Naive thymus-derived CD8-positive, alpha-beta T cell (primary cell): ENCODE measurements around the gene PRPF19. TPM values are rescaled to one million over a fixed set of nuclear protein-coding genes. Genes with fewer than 3 reads are reported as not detected.
A peak's percentile ranks its signal among the peaks of the same experiment; 100 is the strongest.

Experiments used
- ATAC-seq, 2 donors: fragments of 150-1000 bp; cut with Tn5 transposase in 1 of 2; sonication (Bioruptor Pico), chemical (Tn5 transposase) in 1 of 2; 1 replicate in 1 of 2; 2 replicates in 1 of 2; pipeline ENCODE4 v1.10.0; 2021; ENCODE audit warnings: mild to moderate bottlenecking in 2 of 2, moderate library complexity in 2 of 2
- POLR2A ChIA-PET: fragments of 350-600 bp; sonication (Branson Sonifier 250); formaldehyde crosslinking; loops from one replicate; lab custom pipeline; 2021; ENCODE audit warnings: antibody characterized with exemption; lab: Charles Lee
- DNase-seq, 10 donors: peaks; one replicate each; pipeline versions ENCODE4 v3.0.0 to v3.0.0-alpha.2; 2020 to 2022
- H3K27ac Mint-ChIP-seq, 10 donors: one replicate each; pipeline ENCODE4 v1.8.0; 2020 to 2022; ENCODE audit warnings: mild to moderate bottlenecking in 10 of 10, mixed read lengths in 10 of 10, moderate library complexity in 4 of 10, inconsistent platforms in 1 of 10
- H3K27me3 Mint-ChIP-seq, 5 donors: one replicate each; pipeline ENCODE4 v1.8.0; 2021 to 2022; ENCODE audit warnings: mixed read lengths in 5 of 5
- H3K36me3 Mint-ChIP-seq, 3 donors: one replicate each; pipeline ENCODE4 v1.8.0; 2020 to 2022; ENCODE audit warnings: mixed read lengths in 3 of 3, mild to moderate bottlenecking in 2 of 3, inconsistent platforms in 1 of 3
- H3K4me1 Mint-ChIP-seq, 4 donors: one replicate each; pipeline ENCODE4 v1.8.0; 2021 to 2022; ENCODE audit warnings: mixed read lengths in 4 of 4
- H3K4me3 Mint-ChIP-seq, 10 donors: one replicate each; pipeline ENCODE4 v1.8.0; 2020 to 2022; ENCODE audit warnings: mild to moderate bottlenecking in 10 of 10, mixed read lengths in 10 of 10, moderate library complexity in 6 of 10, inconsistent platforms in 1 of 10
- H3K9me3 Mint-ChIP-seq, 9 donors: one replicate each; pipeline ENCODE4 v1.8.0; 2020 to 2022; ENCODE audit warnings: mixed read lengths in 9 of 9, mild to moderate bottlenecking in 3 of 9, inconsistent platforms in 1 of 9, moderate library complexity in 1 of 9
- polyA plus RNA-seq, 3 donors: library from polyadenylated mRNA; unstranded; fragments of 300-500 nt; fragmentation: Illumina TruSeq; gene quantifications; one replicate each; pipeline ENCODE4 v1.2.3, GENCODE V29; 2021
- total RNA-seq, 8 experiments: library from RNA in 2 of 8; stranded (reverse) in 2 of 8; gene quantifications; one replicate each; pipeline ENCODE4 v1.2.3 and lab custom pipeline; 2021 to 2026

The PRPF19 gene
- total and polyA plus RNA-seq, 5 experiments from 2014 or later = 14.2 to 98.8 (median 19.5) TPM

DNA sequence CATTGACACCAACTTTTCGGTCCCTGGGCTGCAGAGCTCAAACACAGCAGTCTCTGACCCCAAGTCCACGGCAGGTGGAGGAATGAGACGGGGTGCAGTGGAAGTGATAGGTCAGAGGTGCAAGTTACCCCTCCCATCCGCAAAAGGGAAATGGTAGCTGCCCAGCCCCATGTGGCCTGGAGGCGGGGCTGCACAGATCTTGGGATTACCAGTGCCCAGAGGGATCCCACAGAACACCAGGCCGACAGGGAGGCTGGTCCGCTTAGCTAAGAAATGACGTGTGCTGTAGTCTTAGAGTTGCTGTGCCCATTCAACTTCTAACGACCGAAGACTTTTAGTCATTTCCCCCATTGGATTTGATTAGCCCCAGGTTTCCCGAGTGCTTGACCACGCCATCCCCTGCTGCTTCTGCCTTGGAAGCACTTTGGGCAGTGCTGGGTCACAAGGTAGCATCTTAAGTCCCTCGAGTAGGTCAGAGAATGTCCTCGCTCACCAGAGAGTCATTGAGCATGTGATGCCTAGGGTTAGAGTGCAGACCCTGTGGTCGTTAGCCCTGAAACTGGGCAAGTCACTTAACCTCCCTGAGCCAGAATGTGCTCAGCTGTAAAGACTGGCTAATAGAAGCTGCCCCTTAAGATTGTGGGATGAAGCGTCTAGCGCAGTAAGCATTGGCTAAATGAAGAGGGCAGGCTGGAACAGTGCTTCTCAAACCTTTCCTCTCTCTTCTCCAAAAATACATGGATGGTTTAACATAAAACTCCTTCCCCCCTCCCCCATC is 54.9 kb downstream of the PRPF19 start:
- no peak for ATAC-seq
- Mint-ChIP-seq H3K36me3 (peaks cover 0 to 53% (median 20%) of the 10 kb centered on the region in 3 donors), H3K4me1 (peaks cover 7 to 25% (median 17%) of the 10 kb centered on the region in 4 donors), H3K27ac (peak overlapping the region in 2 of 10 donors; percentile 33 to 61), H3K9me3 (no peaks in the 10 kb centered on the region), H3K27me3 (no peaks in the 10 kb centered on the region), H3K4me3 (no peak overlapping the region)
- DNase-seq = no peak
- POLR2A ChIA-PET = interaction anchor here (0.5 to 1.1 kb wide), 3 partner anchors 20 to 60 kb away, joined by 3 read pairs; no protein-coding TSS in a partner anchor

DNA sequence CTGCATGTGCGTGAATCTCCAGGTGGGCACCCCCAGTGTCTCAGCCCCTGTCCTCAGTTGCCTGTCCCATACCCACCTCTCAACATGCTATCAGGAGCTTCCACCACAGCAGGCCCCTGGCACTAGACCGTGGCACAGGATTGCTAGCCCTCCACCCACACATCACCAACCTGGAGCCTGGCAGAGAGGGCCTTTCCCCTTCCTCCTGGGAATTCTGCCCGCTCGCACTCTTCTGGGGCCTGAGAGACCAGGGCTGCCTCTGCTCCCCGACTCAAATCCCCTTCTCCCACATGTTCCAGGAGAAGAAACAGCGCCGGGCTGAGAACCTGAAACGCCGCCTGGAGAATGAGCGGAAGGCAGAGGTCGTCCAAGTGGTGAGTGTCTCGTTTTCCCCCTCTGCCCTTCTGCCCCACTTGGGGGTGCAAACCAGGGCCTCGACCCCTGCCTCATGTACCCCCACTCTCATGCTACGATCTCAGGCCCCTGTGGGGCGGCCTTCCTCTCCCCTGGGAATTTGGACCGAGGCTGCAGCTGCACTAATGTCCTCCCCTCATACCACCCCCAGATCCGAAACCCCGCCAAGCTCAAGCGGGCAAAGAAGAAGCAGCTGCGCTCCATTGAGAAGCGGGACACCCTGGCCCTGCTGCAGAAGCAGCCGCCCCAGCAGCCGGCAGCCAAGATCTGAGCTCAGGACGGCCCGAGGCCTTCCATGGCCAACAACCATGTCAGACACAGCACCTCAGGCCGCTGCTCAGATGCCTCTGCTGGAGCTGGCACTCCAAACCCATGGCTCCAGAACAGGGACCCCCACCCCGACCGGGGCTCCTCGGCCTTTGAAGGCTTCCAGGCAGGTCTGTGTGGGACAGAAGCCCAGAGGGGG is 56.5 kb downstream of the PRPF19 start:
- Mint-ChIP-seq H3K27ac (no peak overlapping the region), H3K4me3 (no peak overlapping the region), H3K36me3 (peaks cover 0 to 63% (median 21%) of the 10 kb centered on the region in 3 donors), H3K27me3 (no peaks in the 10 kb centered on the region), H3K4me1 (peaks cover 6 to 15% (median 11%) of the 10 kb centered on the region in 4 donors), H3K9me3 (no peaks in the 10 kb centered on the region)
- no peak for ATAC-seq
- POLR2A ChIA-PET = no interaction called here
- no peak for DNase-seq

DNA sequence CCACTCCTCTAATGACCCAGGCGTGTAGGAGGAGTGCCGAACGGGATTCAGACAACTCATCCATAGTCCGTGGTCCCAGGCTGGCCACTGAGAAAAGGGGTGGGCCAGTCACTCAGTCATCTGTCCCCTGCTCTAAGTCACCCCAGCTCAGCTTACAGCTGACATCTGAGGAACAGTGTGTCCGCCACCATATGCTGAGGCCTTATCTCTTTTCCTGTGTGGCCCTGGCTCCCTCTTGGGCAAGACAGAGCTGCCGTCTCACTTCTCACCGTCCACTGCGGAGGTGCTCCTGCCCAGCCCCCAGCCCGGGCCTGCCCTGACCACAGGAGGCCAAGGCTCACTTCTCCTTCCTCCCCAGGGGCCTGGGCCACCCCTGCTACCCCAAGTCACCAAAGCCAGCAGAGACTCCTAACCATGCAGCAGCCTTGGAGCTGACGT is 57.7 kb downstream of the PRPF19 start:
- Mint-ChIP-seq H3K27me3 (no peaks in the 10 kb centered on the region), H3K27ac (no peak overlapping the region), H3K9me3 (no peaks in the 10 kb centered on the region), H3K36me3 (peaks cover 0 to 63% (median 23%) of the 10 kb centered on the region in 3 donors), H3K4me1 (peaks cover 15 to 26% (median 20%) of the 10 kb centered on the region in 4 donors), H3K4me3 (no peak overlapping the region)
- POLR2A ChIA-PET = no interaction called here
- DNase-seq (no peak), ATAC-seq (no peak)

DNA sequence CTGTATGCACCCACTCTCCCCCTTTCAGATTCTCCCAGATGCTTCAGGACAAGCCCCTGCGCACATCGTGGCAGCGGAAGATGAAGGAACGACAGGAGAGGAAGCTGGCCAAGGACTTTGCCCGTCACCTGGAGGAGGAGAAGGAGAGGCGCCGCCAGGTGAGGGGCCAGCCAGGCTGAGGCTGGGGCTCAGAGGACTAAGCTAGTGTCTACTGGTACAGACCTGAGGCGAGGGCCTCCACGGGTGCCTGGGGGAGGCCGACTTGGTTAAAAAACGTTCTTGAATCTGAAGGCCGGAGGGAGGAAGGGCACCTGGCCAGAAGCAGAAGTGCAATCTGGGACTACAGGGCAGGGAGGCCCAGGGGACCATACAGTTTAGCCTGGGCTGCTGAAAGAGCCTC is 58.5 kb downstream of the PRPF19 start:
- DNase-seq = no peak
- Mint-ChIP-seq H3K27me3 (no peaks in the 10 kb centered on the region), H3K27ac (no peak overlapping the region), H3K36me3 (peaks cover 0 to 63% (median 23%) of the 10 kb centered on the region in 3 donors), H3K9me3 (no peaks in the 10 kb centered on the region), H3K4me3 (no peak overlapping the region), H3K4me1 (peaks cover 22 to 34% (median 28%) of the 10 kb centered on the region in 4 donors)
- no peak for ATAC-seq
- POLR2A ChIA-PET = interaction anchor here (1.2 kb wide), 1 partner anchor 20 kb away, joined by 3 read pairs; no protein-coding TSS in a partner anchor

DNA sequence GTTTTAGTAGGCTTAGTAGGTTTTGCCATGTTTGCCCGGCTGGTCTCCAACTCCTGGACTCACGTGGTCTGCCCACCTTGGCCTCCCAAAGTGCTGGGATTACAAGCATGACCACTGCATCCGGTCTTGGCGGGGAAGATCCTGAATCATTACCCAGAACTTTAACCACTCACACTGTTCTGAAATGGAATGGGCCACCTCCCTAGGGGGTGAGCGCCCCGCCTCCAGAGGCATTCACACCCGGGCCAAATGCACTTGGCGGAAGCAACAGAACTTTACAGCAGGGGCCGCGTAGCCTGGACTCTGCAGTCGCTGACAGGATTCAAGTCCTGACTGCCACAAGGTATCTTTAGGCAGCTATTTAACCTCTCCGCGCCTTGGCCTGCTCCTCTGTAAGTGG is 59.1 kb downstream of the PRPF19 start:
- no peak overlapping the region for H3K27ac Mint-ChIP-seq
- peaks cover 0 to 63% (median 23%) of the 10 kb centered on the region in 3 donors for H3K36me3 Mint-ChIP-seq
- POLR2A ChIA-PET = interaction anchor here (1.2 kb wide), 1 partner anchor 21 kb away, joined by 3 read pairs; no protein-coding TSS in a partner anchor
- ATAC-seq (no peak), DNase-seq (no peak)
- no peaks in the 10 kb centered on the region for H3K9me3 Mint-ChIP-seq
- H3K4me3 Mint-ChIP-seq = no peak overlapping the region
- no peaks in the 10 kb centered on the region for H3K27me3 Mint-ChIP-seq
- H3K4me1 Mint-ChIP-seq = peaks cover 22 to 41% (median 33%) of the 10 kb centered on the region in 4 donors

DNA sequence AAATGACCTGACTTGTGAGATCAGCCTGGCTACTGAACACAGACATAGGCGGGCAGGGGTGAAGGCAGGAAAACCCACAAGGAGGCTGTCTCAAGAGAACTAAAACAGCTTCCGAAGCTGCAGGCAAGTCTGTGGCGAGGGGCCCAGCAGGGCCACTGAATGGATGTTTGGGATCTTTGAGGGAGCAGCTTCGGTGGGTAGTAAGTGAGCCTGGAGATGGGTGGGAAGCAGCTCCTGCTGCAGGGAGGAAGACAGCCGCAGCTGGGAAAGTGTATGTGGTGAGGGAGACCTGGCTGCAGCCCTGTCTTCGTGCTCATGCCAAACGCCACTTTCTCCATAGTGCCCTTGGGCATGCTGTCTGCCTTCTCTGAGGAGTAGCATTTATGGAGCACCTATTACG is 61.0 kb downstream of the PRPF19 start:
- DNase-seq (no peak), ATAC-seq (no peak)
- Mint-ChIP-seq H3K27ac (peak overlapping the region in 6 of 10 donors; percentile 60 to 82 (median 72)), H3K4me1 (peaks cover 32 to 52% (median 44%) of the 10 kb centered on the region in 4 donors), H3K4me3 (peak overlapping the region in 9 of 10 donors; percentile 0 to 94 (median 71)), H3K9me3 (no peaks in the 10 kb centered on the region), H3K36me3 (peaks cover 0 to 45% (median 7%) of the 10 kb centered on the region in 3 donors), H3K27me3 (peaks cover 0 to 3% (median 0%) of the 10 kb centered on the region in 5 donors)
- POLR2A ChIA-PET = interaction anchor here (0.5 to 1.8 kb wide), 2 partner anchors 10 to 12 kb away, joined by 3 to 5 read pairs; partner anchors contain the start of gene PTGDR2

DNA sequence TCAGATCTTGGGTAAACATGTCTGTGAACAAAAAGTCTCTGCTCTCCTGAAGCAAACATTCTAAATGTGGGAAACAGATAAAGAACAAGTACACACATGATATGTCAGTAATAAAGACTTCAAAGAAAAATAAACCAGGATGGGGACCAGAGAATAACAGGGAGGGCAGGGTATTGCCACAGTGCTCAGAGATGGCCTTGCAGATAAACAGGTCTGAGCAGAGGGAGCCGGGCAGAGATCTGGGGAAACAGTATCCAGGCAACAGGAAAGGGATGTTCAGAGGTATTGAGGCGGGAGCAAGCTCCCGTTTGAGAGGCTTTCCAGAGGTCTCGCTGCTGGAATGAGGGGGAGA is 61.5 kb downstream of the PRPF19 start:
- Mint-ChIP-seq H3K4me3 (peak overlapping the region; percentile 23 to 94 (median 90)), H3K36me3 (peaks cover 0 to 40% (median 7%) of the 10 kb centered on the region in 3 donors), H3K9me3 (no peaks in the 10 kb centered on the region), H3K27ac (peak overlapping the region in 7 of 10 donors; percentile 16 to 82 (median 70)), H3K4me1 (peaks cover 32 to 54% (median 44%) of the 10 kb centered on the region in 4 donors), H3K27me3 (peaks cover 0 to 3% (median 0%) of the 10 kb centered on the region in 5 donors)
- ATAC-seq (no peak), DNase-seq (no peak)
- POLR2A ChIA-PET = interaction anchor here (1.8 kb wide), 1 partner anchor 11 kb away, joined by 5 read pairs; the partner anchor contains the start of gene PTGDR2

DNA sequence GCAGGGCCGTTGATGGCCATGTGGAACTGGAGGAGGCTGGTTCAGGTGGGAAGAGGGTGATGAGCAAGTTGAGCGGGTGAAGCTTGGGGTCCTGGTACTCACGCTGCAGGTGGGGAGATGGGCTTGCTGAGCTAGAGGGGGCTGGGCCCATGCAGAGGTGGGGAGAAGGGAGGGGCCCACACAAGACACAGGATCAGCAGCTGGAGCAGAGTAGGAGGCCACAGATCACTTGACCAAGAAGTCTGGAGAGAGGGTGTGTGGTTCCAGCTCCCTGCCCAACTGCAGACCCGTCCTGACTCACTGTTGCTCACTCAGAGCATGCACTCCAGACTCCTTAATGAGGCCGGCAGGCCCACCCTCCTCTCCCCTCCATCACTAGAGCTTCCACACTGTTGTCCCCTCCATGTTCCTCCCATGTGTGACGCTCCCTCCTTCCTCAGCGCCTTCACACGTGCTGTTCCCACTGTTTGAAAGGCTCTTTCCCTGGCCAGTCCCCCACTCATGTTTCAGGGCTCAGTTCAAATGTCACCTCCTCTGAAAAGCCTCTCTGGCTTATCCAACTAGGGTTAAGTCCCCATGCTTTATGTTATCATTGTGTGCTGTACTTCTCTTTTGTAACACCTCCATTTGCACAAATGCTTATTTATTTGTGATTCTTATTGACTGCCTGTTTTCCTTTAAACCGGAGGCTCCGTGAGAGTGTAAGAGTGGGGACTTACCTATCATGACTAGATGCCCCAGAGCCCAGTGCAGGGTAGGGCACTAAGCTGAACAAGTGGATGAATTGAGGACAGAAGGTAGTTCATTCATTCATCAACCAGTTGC is 62.1 kb downstream of the PRPF19 start:
- H3K9me3 Mint-ChIP-seq = no peaks in the 10 kb centered on the region
- H3K4me1 Mint-ChIP-seq = peaks cover 32 to 54% (median 45%) of the 10 kb centered on the region in 4 donors
- DNase-seq = no peak
- peak overlapping the region; percentile 71 to 94 (median 90) for H3K4me3 Mint-ChIP-seq
- peaks cover 0 to 3% (median 0%) of the 10 kb centered on the region in 5 donors for H3K27me3 Mint-ChIP-seq
- H3K36me3 Mint-ChIP-seq = peaks cover 0 to 35% (median 7%) of the 10 kb centered on the region in 3 donors
- POLR2A ChIA-PET = no interaction called here
- peak overlapping the region in 9 of 10 donors; percentile 70 to 99 (median 81) for H3K27ac Mint-ChIP-seq
- ATAC-seq = no peak

DNA sequence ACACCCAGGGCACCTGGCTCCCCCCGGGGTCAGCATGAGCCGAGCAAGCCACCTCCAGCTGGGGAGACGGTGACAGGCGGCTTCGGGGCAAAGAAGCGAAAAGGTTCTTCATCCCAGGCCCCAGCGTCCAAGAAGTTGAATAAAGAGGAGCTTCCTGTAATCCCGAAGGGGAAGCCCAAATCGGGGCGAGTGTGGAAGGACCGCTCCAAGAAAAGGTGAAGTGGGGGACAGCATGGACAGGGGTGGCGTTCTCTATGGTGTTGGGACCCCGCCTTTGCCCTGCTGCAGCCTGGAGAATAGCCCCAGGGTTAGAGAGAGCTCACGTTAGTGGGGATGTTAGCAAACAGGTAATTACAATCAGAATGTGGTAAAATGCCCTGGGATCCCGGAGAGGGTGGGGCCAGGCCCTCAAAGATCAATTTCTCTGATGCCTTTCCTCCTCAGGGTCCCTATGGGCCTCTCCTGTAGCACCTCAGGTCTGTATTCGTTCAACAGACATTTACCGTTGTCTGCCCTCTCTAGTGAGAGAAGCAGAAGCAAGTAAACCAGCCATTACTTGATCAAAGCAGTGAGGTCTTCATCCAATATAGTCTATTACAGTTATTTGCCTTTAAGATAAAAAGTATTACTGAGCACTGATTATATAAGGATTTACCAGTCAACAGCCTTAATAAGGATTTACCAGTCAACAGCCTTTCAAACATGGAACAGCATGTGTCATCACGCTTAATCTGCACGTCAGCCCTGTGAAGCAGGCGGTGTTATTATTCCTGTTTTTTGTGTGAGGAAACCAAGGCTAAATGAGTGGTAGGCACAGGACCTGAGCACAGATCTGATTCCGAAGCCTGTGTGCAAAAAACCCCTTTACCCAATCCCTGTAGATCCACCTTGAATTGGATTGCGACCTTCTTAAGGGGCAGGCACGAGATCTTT is 63.5 kb downstream of the PRPF19 start:
- Mint-ChIP-seq H3K27ac (peak overlapping the region; percentile 70 to 99 (median 97)), H3K27me3 (peaks cover 0 to 3% (median 0%) of the 10 kb centered on the region in 5 donors), H3K4me1 (peaks cover 32 to 54% (median 43%) of the 10 kb centered on the region in 4 donors), H3K36me3 (peaks cover 0 to 22% (median 3%) of the 10 kb centered on the region in 3 donors), H3K9me3 (no peaks in the 10 kb centered on the region), H3K4me3 (peak overlapping the region; percentile 71 to 94 (median 90))
- DNase-seq = no peak
- POLR2A ChIA-PET = interaction anchor here (0.7 to 1.2 kb wide), 4 partner anchors 12 to 71 kb away, joined by 3 to 6 read pairs (median 4); partner anchors contain the start of genes PTGDR2, TMEM109 and ZP1
- ATAC-seq = no peak

DNA sequence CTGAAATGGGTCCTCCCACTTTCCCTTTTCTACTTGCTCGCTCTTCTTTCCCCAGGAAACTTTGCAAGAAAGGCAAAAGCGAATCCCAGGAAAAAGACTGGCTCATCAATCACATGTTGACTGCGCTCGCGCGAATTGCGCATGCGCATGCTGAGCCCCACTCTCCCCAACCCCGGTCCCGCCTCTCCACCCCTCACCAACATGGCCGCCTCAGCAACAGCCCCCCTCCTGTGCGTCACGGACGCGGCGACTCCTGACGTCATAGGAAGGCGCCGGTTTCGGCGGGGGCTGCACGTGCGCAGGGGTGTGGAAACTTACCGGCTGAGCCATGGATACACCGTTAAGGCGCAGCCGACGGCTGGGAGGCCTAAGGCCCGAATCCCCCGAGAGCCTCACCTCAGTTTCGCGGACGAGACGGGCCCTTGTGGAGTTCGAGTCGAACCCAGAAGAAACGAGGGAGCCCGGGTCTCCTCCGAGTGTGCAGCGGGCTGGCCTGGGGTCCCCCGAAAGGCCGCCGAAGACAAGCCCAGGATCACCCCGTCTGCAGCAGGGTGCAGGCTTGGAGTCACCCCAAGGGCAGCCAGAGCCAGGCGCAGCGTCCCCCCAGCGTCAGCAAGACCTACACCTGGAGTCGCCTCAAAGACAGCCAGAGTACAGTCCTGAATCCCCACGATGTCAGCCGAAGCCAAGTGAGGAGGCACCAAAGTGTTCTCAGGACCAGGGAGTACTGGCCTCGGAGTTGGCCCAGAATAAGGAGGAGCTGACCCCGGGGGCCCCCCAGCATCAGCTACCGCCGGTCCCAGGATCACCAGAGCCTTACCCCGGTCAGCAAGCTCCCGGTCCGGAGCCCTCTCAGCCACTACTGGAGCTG is 64.4 kb downstream of the PRPF19 start, which contains the start of gene CCDC86:
Gene CCDC86 (plus strand): TSS at position 317 of the 871 bp plus-strand sequence. CDS start 12 bp downstream, at position 329.
- POLR2A ChIA-PET = interaction anchor here (0.7 to 1.2 kb wide), 4 partner anchors 12 to 72 kb away, joined by 3 to 6 read pairs (median 4); partner anchors contain the start of genes PTGDR2, TMEM109 and ZP1
- Mint-ChIP-seq H3K4me3 (peak within 1 kb of the TSS; percentile 71 to 94 (median 90)), H3K36me3 (peaks cover 0 to 14% (median 3%) of the 10 kb centered on the region in 3 donors), H3K27ac (peak within 1 kb of the TSS; percentile 92 to 99 (median 97)), H3K4me1 (peaks cover 32 to 54% (median 45%) of the 10 kb centered on the region in 4 donors), H3K27me3 (peaks cover 0 to 3% (median 0%) of the 10 kb centered on the region in 5 donors), H3K9me3 (no peaks in the 10 kb centered on the region)
- DNase-seq = peak; percentile 95 to 100 (median 99)
- peak; percentile 94 to 95 for ATAC-seq
